ENCODE data around the gene SHB. TPM values are rescaled to one million over a fixed set of nuclear protein-coding genes. Genes with fewer than 3 reads are reported as not detected.
A peak's percentile ranks its signal among the peaks of the same experiment; 100 is the strongest.

SHB gene
- total and polyA plus RNA-seq, 2 of the 13 experiments (the other 11 are each of a cell fraction or from before 2014, with no cell fraction given) = 19.4 to 20.7 TPM

DNA sequence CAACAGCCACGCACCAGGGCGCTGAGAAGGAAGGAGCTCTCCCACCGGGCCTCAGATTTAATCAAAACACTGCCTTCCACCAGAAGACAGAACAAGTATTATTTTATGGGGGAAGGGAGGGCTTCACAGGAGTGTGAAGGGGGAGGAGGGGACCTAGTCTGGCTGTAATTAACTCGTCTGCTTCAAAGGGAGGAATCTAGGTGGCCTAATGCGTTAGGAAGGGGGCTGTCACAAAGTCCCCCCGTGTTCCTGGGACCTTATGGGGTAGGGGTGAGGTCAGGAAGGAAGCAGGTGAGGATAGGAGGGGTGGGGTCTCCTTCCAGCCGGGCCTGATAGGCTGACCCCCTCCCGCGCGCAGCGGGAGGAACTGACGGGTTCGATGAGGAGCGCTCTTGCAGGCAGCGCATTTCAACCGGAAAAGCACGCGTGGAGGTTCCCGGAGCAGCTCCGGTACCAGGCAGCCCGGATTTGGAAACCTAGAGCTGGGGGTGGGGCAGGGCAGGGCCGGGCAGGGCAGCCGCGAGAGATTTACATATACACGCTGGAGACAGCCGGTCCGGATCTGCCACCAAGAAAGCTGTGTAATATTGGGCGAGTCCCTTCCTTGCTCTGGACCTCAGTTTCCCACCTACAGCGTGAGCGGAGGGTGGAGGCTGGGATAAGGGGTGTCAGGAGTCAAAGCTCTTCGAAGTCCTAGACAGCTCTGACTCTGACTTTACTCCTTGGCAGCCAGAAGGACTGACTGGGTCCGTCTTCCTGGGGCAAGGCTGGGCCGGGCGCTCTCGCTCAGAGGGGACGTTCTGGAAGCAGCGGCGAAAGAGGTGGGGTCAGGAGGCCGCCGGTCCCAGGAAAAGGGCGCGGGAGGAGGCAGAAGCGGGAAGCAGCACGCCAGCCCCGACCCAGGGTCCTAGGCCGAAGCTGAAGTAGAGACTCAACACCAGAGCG is 1.8 kb downstream of the SHB start (continued):
- TF ChIP-seq, protein P1, sequence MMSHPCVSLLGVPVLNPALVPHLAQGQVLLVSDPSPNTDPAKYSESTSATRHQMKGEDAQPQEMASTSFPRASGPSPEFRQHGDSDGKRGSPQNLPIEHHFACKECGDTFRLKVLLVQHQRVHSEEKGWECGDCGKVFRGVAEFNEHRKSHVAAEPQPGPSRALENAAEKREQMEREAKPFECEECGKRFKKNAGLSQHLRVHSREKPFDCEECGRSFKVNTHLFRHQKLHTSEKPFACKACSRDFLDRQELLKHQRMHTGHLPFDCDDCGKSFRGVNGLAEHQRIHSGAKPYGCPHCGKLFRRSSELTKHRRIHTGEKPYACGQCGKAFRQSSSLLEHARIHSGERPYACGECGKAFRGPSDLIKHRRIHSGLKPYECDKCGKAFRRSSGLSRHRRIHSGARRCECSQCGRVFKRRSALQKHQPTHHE (CRISPR knock-in tag; IDR thresholded peaks at IDR 0.05; ENCODE audit: borderline replicate concordance) = no peak
- TF ChIP-seq PTBP1 (IDR thresholded peaks at IDR 0.05; ENCODE audit: low read depth, low read length, poor library complexity, severe bottlenecking) (no peak), ZNF709 (CRISPR knock-in tag; IDR thresholded peaks at IDR 0.05) (no peak), ZMAT3 (CRISPR knock-in tag; conservative IDR thresholded peaks at IDR 0.05) (0 out of 2 replicates have a peak, but pooled peaks have one; percentile 28), ERF (CRISPR knock-in tag; IDR thresholded peaks at IDR 0.05) (no peak), SATB2 (CRISPR knock-in tag; IDR thresholded peaks at IDR 0.05) (0 out of 2 replicates have a peak, but pooled peaks have one; percentile 37), ZNF549 (CRISPR knock-in tag; IDR thresholded peaks at IDR 0.05) (no peak), NCOA2 (CRISPR knock-in tag; IDR thresholded peaks at IDR 0.05) (no peak), PHF5A (CRISPR knock-in tag; IDR thresholded peaks at IDR 0.05; ENCODE audit: low read depth, unreplicated experiment) (no peak), KDM5B (CRISPR knock-in tag; IDR thresholded peaks at IDR 0.05; ENCODE audit: borderline replicate concordance) (peak; percentile 34; the same call in 1 of the 2 replicates), CENPT (CRISPR knock-in tag; IDR thresholded peaks at IDR 0.05; ENCODE audit: low read depth) (no peak), ZSCAN21 (CRISPR knock-in tag; IDR thresholded peaks at IDR 0.05; ENCODE audit: borderline replicate concordance) (no peak)
- TF ChIP-seq, protein P2, sequence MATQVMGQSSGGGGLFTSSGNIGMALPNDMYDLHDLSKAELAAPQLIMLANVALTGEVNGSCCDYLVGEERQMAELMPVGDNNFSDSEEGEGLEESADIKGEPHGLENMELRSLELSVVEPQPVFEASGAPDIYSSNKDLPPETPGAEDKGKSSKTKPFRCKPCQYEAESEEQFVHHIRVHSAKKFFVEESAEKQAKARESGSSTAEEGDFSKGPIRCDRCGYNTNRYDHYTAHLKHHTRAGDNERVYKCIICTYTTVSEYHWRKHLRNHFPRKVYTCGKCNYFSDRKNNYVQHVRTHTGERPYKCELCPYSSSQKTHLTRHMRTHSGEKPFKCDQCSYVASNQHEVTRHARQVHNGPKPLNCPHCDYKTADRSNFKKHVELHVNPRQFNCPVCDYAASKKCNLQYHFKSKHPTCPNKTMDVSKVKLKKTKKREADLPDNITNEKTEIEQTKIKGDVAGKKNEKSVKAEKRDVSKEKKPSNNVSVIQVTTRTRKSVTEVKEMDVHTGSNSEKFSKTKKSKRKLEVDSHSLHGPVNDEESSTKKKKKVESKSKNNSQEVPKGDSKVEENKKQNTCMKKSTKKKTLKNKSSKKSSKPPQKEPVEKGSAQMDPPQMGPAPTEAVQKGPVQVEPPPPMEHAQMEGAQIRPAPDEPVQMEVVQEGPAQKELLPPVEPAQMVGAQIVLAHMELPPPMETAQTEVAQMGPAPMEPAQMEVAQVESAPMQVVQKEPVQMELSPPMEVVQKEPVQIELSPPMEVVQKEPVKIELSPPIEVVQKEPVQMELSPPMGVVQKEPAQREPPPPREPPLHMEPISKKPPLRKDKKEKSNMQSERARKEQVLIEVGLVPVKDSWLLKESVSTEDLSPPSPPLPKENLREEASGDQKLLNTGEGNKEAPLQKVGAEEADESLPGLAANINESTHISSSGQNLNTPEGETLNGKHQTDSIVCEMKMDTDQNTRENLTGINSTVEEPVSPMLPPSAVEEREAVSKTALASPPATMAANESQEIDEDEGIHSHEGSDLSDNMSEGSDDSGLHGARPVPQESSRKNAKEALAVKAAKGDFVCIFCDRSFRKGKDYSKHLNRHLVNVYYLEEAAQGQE (IDR thresholded peaks at IDR 0.05; ENCODE audit: borderline replicate concordance in 1 of 2, low read depth in 1 of 2, low read length in 2 of 2) = peak in 1 of 2 experiments; percentile 3; a peak in 1 of 4 replicates
- TF ChIP-seq, protein P3, sequence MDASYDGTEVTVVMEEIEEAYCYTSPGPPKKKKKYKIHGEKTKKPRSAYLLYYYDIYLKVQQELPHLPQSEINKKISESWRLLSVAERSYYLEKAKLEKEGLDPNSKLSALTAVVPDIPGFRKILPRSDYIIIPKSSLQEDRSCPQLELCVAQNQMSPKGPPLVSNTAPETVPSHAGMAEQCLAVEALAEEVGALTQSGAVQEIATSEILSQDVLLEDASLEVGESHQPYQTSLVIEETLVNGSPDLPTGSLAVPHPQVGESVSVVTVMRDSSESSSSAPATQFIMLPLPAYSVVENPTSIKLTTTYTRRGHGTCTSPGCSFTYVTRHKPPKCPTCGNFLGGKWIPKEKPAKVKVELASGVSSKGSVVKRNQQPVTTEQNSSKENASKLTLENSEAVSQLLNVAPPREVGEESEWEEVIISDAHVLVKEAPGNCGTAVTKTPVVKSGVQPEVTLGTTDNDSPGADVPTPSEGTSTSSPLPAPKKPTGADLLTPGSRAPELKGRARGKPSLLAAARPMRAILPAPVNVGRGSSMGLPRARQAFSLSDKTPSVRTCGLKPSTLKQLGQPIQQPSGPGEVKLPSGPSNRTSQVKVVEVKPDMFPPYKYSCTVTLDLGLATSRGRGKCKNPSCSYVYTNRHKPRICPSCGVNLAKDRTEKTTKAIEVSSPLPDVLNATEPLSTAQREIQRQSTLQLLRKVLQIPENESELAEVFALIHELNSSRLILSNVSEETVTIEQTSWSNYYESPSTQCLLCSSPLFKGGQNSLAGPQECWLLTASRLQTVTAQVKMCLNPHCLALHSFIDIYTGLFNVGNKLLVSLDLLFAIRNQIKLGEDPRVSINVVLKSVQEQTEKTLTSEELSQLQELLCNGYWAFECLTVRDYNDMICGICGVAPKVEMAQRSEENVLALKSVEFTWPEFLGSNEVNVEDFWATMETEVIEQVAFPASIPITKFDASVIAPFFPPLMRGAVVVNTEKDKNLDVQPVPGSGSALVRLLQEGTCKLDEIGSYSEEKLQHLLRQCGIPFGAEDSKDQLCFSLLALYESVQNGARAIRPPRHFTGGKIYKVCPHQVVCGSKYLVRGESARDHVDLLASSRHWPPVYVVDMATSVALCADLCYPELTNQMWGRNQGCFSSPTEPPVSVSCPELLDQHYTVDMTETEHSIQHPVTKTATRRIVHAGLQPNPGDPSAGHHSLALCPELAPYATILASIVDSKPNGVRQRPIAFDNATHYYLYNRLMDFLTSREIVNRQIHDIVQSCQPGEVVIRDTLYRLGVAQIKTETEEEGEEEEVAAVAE (CRISPR knock-in tag; IDR thresholded peaks at IDR 0.05; ENCODE audit: borderline replicate concordance) = no peak

Data from HepG2 (cell line).